Neutrophil (primary cell): ENCODE results near the gene TTC23.

Source experiments
- H3K27ac ChIP-seq: fragments of 200-600 bp; sonication (generic); 2 replicates; pipeline ENCODE4 v1.5.1; 2016; ENCODE audit warnings: mild to moderate bottlenecking, moderate library complexity
- H3K27me3 ChIP-seq: fragments of 200-600 bp; sonication (generic); 2 replicates; pipeline ENCODE4 v1.6.0; 2016; ENCODE audit warnings: mild to moderate bottlenecking
- H3K36me3 ChIP-seq: fragments of 200-600 bp; sonication (generic); 2 replicates; pipeline ENCODE4 v1.5.1; 2017
- H3K4me1 ChIP-seq, 2 experiments: fragments of 200-600 bp in 1 of 2; sonication (generic) in 1 of 2; 1 replicate in 1 of 2; 2 replicates in 1 of 2; pipeline versions ENCODE4 v1.5.1 to v1.6.1; 2013 to 2016; ENCODE audit warnings: low read depth in 1 of 2, low read length in 1 of 2, mild to moderate bottlenecking in 1 of 2, moderate library complexity in 1 of 2; ENCODE audit not compliant: control insufficient read depth in 1 of 2, insufficient read depth in 1 of 2
- H3K4me3 ChIP-seq, 2 experiments: fragments of 200-600 bp in 1 of 2; sonication (generic) in 1 of 2; 1 replicate in 1 of 2; 2 replicates in 1 of 2; pipeline ENCODE4 v1.5.1; 2013 to 2016; ENCODE audit warnings: low read depth in 1 of 2, low read length in 1 of 2, mild to moderate bottlenecking in 1 of 2, moderate library complexity in 1 of 2
- H3K9me3 ChIP-seq: fragments of 200-600 bp; sonication (generic); 2 replicates; pipeline ENCODE4 v1.5.1; 2016
- TF ChIP-seq, protein P1 (sequence below): fragments of 200-600 bp; sonication (generic); IDR thresholded peaks from 2 replicates; pipeline ENCODE4 v1.5.1; 2016; ENCODE audit warnings: antibody characterized with exemption

Gene TTC23

GRCh38 chr15:99125061-99125891 is 124.1 kb downstream of the TTC23 start:
- Histone ChIP-seq H3K36me3 (no peaks in the 10 kb centered on the region), H3K9me3 (no peaks in the 10 kb centered on the region), H3K4me3 (no peak overlapping the region), H3K27me3 (peaks cover 35% of the 10 kb centered on the region), H3K4me1 (peaks cover 5 to 7% of the 10 kb centered on the region in 2 experiments), H3K27ac (no peak overlapping the region)
- TF ChIP-seq, protein P1, sequence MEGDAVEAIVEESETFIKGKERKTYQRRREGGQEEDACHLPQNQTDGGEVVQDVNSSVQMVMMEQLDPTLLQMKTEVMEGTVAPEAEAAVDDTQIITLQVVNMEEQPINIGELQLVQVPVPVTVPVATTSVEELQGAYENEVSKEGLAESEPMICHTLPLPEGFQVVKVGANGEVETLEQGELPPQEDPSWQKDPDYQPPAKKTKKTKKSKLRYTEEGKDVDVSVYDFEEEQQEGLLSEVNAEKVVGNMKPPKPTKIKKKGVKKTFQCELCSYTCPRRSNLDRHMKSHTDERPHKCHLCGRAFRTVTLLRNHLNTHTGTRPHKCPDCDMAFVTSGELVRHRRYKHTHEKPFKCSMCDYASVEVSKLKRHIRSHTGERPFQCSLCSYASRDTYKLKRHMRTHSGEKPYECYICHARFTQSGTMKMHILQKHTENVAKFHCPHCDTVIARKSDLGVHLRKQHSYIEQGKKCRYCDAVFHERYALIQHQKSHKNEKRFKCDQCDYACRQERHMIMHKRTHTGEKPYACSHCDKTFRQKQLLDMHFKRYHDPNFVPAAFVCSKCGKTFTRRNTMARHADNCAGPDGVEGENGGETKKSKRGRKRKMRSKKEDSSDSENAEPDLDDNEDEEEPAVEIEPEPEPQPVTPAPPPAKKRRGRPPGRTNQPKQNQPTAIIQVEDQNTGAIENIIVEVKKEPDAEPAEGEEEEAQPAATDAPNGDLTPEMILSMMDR: no peak

DNA sequence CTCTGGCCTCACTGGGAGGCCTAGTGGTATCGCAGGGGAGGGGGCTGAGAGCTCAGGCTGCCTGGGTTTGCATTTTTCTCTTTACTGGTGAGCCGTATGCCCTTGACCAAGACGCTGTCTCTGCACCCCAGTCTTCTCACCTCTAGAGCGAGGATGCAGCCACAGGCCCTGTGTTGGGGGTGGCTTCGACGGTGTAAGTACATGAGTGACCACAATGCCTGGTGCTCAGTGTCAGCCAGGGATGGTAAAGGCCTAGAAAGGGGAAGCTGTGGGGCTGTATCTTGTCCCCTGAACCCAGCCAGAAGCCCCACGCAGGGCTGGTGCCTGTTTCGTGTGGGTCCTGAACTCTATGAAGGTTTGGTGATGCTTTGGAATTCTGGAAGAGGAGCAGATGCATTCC is 124.7 kb downstream of the TTC23 start:
- H3K27me3 ChIP-seq: peaks cover 35% of the 10 kb centered on the region
- peaks cover 5 to 7% of the 10 kb centered on the region in 2 experiments for H3K4me1 ChIP-seq
- H3K36me3 ChIP-seq: no peaks in the 10 kb centered on the region
- H3K9me3 ChIP-seq: no peaks in the 10 kb centered on the region
- no peak overlapping the region for H3K27ac ChIP-seq
- TF ChIP-seq, protein P1: no peak
- no peak overlapping the region for H3K4me3 ChIP-seq

DNA sequence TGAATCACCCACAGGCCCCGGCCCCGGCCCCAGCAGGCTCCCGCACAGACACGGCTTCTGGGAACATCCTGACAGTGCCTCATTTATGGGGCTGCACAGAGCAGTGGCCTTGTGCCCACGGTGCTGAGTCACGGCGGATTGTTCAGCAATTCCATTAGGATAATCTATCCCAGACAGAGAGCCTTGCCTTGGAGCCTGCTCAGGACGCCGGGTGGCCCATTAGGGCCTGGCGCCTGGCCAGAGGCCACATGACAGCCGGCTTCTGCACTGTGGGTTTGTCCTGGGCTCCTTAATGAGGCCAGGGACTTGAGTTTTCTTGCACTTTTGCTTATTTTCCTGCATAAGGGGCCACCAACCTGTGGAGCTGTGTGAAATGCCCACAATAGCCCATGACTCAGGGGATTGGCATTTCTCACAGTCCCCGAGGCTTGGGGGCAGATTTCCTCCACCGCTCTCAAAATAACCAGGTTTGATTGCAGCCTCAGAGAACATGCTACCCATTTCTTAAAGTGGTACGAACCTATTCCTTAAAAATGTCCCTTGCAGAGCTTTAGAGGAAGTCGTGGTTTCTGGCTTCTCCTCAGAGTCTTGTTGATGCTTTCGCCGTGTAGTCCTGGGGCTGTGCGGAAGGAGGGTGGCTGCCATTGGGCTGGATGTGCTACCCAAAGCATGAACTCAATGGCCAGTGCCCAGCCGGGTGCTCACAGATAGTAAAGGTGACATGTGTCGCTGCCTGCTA is 125.5 kb downstream of the TTC23 start:
- no peaks in the 10 kb centered on the region for H3K36me3 ChIP-seq
- TF ChIP-seq, protein P1: no peak
- peaks cover 35% of the 10 kb centered on the region for H3K27me3 ChIP-seq
- no peak overlapping the region for H3K4me3 ChIP-seq
- no peak overlapping the region for H3K27ac ChIP-seq
- no peaks in the 10 kb centered on the region for H3K9me3 ChIP-seq
- peaks cover 5% of the 10 kb centered on the region in 2 experiments for H3K4me1 ChIP-seq

DNA sequence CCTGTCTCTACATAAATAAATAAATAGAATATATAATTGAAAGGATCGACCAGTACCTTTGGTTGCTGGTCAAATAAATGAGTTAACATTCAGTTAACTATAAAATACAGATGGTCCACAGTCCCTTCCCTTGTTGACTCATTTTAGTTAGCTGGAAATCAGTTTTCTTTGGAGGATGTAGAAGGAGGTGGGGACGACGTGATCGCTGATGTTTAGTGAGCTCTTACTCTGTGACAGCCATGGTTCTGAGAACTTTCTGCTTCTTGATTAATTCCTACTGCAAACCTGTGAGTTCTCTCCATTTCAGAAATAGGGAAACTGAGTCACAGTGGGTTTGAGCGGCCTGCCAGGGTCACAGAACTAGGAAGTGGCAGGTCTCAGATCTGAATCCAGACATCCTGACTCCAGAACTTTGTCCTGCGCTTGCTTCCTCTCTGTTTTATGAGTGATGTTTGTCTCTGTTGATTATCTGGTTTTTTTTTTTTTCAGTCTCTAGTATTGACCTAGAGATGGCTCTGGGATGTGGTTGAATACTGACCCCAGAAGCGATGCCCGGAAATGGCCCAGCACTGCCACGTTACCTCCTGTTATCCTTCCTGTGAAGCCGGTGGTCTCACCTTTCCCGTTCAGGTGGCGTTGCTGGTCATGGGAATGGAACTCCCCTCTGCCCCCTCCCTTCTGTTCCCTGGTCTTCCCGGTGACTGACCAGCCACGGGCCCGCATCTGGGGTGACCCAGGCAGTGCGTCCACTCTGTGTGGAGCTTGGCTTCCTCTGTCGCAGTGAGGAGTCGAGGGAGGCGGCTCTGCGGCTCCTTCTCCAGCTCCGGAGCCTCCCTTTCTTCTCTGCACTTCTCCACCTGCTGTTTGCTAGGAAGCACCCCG is 126.3 kb downstream of the TTC23 start:
- TF ChIP-seq, protein P1: no peak
- Histone ChIP-seq H3K9me3 (no peaks in the 10 kb centered on the region), H3K4me1 (no peaks in the 10 kb centered on the region), H3K36me3 (no peaks in the 10 kb centered on the region), H3K27ac (no peak overlapping the region), H3K4me3 (no peak overlapping the region), H3K27me3 (peaks cover 35% of the 10 kb centered on the region)

GRCh38 chr15:99121691-99122410 is 127.5 kb downstream of the TTC23 start:
- peaks cover 35% of the 10 kb centered on the region for H3K27me3 ChIP-seq
- TF ChIP-seq, protein P1: no peak
- H3K36me3 ChIP-seq: no peaks in the 10 kb centered on the region

More at GRCh38 chr15:99121691-99122410, 127.5 kb downstream of the TTC23 start:
- Histone ChIP-seq H3K27ac (no peak overlapping the region), H3K9me3 (no peaks in the 10 kb centered on the region), H3K4me1 (no peaks in the 10 kb centered on the region), H3K4me3 (no peak overlapping the region)
